ENCODE data around the gene KCTD8.

The KCTD8 gene

DNA sequence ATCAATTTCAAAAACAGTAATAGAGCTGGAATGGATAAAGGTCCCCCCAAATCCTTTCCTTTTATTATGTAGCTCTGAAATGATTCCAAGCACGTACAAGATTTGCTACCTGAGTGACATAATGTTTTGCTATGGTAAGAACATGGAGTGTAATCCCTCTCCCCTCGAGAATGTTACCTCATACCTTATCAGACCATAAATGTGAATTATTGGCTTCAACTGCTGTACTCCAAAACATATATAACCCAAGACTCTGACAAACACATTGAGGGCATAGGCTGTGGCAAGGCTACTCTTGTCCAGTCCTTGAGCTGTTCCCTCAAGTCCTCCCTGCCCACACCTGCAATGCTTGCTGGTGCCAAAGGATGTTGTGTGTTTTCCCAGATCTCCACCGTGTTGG is 286.9 kb downstream of the KCTD8 start:
- DNase-seq: no peak

DNA sequence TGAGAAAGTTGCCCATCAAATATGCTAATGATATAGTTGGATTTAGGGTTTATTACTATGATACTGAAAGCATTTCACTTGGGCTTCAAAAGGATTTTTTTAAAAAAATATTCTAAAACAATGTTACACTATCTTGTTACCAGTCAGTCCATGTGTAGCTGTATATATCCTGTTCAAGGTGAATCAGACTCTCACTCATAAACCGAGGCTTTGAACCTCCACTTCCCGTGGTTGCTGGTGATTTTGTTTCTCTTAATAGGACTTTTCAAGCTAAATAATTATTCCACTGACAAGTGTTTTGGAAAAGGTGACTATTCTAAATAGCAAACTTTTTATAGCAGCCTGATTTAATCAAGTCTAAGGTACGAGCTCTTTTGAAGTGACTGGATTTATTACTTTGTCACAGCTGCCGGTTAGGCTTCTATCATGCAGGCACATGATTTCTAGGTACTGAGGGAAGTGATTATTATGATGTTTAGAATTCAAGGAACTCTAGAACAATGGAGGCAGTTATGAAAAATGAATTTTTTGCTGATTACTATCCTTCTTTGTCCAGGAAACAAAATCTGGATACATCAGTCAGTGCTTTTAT is 287.7 kb downstream of the KCTD8 start:
- DNase-seq: no peak

DNA sequence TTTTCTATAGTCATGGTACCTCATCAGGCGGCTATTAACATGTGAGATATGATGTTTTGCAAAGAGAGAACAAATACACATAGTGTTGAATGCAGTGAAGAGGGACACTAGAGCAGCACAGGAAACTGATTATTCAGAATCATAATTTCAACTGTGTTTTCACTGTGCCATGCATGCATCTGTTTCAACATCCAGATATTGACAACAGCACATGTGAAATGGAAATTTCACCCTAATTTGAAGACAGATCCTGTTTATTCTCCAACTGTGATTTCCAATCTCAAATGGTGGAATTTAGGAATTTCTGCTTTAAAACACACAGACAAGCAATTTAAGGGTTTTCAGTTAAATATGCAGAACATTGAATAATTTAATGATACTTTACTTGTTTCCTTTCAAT is 288.6 kb downstream of the KCTD8 start:
- no peak for DNase-seq

DNA sequence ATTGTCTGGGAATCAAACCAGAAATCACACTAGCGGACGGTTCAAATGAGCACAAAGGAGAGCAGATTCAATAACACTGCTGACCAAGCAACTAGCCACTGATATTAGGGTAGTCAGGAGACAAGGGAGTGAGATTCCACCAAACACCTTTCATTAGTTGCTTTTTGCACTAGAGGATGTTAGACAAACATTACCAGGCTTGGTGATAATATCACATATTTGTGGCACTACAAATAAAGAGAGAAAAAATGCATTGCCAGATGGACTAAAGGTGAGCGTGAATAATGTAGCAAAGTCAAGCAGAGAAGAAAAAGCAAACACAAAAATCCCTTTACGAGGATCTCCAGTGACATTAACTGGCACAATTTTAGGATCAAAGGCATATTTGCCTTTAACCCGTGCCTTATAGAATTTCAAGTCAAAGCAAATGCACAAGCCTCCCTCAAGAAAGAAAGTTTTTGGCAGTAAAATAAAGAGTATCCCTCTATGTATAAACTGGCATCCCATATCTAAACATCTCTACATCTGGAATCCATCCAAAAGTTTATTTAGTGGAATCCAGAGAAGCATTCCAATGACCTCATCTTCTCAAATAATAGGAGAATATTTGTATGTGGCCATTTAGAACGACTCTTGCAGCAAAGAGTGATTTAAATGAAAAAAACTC is 290.9 kb downstream of the KCTD8 start:
- no peak for DNase-seq

DNA sequence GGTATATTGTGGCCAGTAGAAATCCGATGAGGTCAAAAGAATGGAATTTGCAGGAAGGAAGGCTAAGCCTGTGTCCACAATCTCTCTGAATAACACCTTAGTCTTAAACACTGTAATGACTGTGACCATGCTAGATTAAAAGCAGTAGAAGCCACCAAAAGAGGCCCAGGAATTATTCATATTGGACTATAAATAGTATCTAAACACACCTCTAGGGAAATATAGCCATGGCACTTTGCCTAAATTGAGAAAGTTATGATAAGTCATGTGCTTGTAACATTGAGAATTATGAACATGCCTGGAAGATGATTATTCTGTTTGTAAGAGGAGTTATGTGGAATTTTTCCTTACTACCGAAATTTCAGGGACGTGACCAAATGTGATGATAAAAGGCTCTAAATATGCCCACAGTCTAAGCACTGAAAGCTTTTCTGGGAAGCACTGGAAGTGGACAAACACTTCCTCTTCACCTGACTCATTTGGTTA is 298.5 kb downstream of the KCTD8 start:
- no peak for DNase-seq

DNA sequence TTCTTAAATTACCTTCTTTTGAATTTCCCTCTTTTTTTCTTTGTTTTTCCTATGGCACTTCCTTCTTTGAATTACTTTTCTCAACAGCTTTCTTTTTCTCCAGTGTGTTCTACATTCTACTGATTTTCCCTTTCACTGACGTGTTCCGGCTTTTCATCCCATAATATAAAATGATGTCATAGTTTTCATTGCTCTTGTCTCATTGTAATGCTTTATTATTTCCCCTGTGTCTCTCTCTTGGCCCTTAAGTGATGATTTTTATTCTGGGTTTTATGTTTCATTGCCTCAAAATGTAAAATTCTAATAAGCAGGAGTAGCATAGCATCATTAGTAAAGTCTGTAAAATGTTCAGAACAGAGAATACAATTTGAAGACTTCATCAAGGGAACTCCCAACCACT is 299.3 kb downstream of the KCTD8 start:
- DNase-seq: no peak

DNA sequence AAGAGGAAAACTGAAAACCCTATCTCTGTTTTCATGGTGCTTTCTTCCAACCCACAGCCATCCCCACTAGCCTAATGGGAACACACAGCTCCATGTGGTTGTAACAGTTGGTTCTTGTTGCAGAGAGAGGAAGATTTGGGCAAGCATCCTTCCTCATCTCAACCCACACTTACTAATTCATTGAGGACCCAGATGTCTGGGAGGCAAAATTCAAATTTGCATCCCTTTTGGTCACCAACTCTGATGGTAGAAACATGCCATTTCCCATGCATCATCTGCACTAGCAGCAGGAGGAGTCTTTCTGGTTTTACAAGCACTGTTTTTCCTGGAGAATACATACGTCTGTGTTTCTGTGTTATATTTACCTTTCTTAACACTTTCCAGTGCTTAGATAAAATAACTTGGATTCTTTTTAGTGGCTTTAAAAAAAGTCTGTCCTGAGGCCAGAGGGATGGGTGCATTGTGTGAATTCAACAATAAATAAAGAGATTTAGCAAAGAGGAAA is 301.0 kb downstream of the KCTD8 start:
- DNase-seq: no peak

DNA sequence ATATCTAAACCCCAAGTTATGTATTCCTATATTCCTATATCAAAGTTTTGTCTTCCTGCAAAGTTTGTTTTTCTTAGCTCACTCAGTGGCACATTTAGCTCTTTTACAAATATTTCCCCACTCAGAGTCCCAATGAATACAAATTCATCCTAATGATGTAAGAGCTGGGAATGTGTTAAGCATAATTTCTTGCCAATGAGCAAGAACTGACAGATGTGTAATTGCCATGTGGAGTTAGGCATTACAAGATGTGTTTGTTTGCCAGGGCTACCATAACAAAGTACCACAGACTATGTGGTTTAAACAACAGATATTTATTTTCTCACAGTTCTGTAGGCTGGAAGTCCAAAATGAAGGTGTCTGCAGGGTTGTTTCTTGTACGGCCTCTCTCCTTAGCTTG is 302.1 kb downstream of the KCTD8 start:
- no peak for DNase-seq

DNA sequence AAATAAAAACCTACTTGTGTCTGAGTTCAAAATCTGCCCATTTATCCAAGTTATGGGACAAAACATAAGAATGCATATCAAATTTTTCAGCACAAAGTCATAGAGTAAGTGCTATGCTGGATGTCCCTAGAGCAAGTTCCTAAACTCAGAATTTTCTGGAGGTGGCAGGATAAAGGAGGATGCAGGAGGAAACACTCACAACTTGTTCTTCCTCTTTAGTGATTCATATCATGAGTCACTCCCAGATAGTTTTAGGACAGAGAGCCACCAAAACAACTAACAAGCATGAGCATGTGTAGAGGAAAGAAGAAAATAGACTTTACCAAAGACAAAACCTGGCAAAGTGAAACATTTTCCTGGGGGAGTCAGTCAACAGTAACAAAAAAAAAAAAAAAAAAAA is 302.7 kb downstream of the KCTD8 start:
- no peak for DNase-seq

DNA sequence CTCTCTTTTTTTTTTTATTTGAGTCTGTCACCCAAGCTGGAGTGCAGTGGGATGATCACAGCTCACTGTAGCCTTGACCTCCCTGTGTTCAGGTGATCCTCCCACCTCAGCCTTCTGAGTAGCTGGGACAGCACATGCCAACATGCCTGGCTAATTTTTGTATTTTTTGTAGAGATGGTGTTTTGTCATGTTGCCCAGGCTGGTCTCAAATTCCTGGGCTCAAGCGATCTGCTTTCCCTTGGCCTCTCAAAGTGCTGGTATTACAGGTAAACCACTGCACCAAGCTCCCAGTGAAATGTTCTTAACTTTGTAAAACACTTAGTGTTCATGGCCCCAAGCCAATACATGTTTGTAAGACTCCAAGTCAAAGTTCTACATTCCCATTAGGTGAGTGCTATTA is 316.1 kb downstream of the KCTD8 start:
- DNase-seq: no peak
